Uterus (tissue), 2 donors: ENCODE measurements around the gene PYROXD2.

ENCODE experiments used
- POLR2A ChIP-seq, 2 donors: fragments of 450-650 bp; IDR thresholded peaks; one replicate each; pipeline ENCODE4 v1.6.1; 2016; ENCODE audit warnings: antibody characterized with exemption in 2 of 2, mild to moderate bottlenecking in 1 of 2, moderate library complexity in 1 of 2
- TF ChIP-seq, protein P1 (sequence below), 4 experiments: fragments of 200-600 bp in 2 of 4; fragments of 450-650 bp in 2 of 4; sonication (generic) in 2 of 4; IDR thresholded peaks; one replicate each; pipeline ENCODE4 v1.5.1; 2016 to 2019; ENCODE audit warnings: antibody characterized with exemption in 4 of 4, mild to moderate bottlenecking in 2 of 4, moderate library complexity in 1 of 4

DNA sequence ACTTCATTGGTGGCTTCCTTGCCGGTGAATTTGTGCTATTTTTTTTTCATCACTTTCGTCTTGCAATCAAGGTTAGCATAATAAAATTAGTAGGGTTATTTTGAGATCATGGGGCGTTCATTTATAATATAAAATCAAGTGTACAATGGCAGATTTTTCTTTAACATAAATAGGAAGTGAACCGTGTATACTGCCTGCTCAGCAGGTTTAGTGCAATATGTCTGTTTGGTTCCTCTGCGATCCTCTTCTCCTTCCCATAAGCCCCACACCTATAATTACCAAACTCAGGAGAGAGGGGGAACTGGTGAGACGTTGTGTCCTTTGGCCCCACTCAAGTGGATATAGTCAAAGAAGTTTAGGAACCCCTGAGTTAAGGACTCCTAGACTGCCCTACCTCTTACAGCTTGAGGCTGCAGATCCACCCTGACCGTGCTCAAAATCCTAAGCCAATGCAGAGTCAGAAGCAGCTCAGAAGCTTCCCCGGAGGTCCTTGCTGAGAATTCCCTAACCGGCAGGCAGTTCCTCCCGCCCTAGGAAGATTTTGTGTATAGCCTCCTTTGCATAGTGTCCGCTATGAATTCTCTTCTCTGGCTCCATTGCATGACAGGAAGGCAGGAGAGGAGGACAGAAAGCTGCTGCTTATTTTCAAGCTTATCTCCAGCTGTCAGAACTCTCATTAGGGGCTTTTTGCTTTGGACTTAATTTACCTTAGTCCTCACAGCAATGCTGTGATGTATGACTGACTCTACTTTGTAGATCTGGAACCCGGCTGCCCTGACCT, 41.5 kb downstream of the PYROXD2 start:
- TF ChIP-seq, protein P1, sequence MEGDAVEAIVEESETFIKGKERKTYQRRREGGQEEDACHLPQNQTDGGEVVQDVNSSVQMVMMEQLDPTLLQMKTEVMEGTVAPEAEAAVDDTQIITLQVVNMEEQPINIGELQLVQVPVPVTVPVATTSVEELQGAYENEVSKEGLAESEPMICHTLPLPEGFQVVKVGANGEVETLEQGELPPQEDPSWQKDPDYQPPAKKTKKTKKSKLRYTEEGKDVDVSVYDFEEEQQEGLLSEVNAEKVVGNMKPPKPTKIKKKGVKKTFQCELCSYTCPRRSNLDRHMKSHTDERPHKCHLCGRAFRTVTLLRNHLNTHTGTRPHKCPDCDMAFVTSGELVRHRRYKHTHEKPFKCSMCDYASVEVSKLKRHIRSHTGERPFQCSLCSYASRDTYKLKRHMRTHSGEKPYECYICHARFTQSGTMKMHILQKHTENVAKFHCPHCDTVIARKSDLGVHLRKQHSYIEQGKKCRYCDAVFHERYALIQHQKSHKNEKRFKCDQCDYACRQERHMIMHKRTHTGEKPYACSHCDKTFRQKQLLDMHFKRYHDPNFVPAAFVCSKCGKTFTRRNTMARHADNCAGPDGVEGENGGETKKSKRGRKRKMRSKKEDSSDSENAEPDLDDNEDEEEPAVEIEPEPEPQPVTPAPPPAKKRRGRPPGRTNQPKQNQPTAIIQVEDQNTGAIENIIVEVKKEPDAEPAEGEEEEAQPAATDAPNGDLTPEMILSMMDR (IDR thresholded peaks at IDR 0.05): no peak
- no peak for TF ChIP-seq POLR2A (IDR thresholded peaks at IDR 0.05)
